HCT116 (cell line): ENCODE data around the gene ROGDI. TPM values are rescaled to one million over a fixed set of nuclear protein-coding genes. Genes with fewer than 3 reads are reported as not detected.
A peak's percentile ranks its signal among the peaks of the same experiment; 100 is the strongest.

Experiments
- ATAC-seq: fragments of 200-7000 bp; cut with Tn5 transposase; 2 replicates; pipeline ENCODE4 v1.9.1; 2020; ENCODE audit warnings: mild to moderate bottlenecking, moderate library complexity
- BruUV-seq: library from RNA; stranded (reverse); fragments of 400-500 nt; replicated peaks from 2 replicates; lab custom pipeline; 2021; lab: Mats Ljungman, UMichigan
- CTCF ChIA-PET: fragments of 300-600 bp; sonication (Branson Sonifier 250); formaldehyde crosslinking; loops from one replicate; lab custom pipeline; 2021; ENCODE audit warnings: antibody characterized with exemption; lab: Charles Lee
- POLR2A ChIA-PET: fragments of 300-600, 350-600 bp; sonication (Branson Sonifier 250); formaldehyde crosslinking; loops from one replicate; lab custom pipeline; 2021; ENCODE audit warnings: antibody characterized with exemption; lab: Charles Lee
- RAD21 ChIA-PET, 2 experiments: fragments of 300-600 bp; sonication (Branson Sonifier 250); formaldehyde crosslinking; loops; one replicate each; lab custom pipeline; 2023; ENCODE audit warnings: low total read pairs in 2 of 2; ENCODE audit not compliant: uncharacterized antibody in 2 of 2, unreplicated experiment in 2 of 2, low non-redundant PET in 1 of 2; lab: Charles Lee
- DNase-seq: peaks from one replicate; pipeline ENCODE4 v3.0.0-alpha.2; 2010; ENCODE audit warnings: low read depth, low spot score
- H2AFZ ChIP-seq: fragments of 200-600 bp; shearing (Covaris generic), sonication (generic); 2 replicates; pipeline ENCODE4 v1.6.1; 2017; ENCODE audit warnings: low read depth, mixed run types, mixed read lengths, antibody characterized with exemption, low read length; ENCODE audit not compliant: poor library complexity, severe bottlenecking
- H3K27ac ChIP-seq: 2 replicates; pipeline ENCODE4 v1.5.1; 2012; ENCODE audit warnings: low read depth, low read length
- H3K27me3 ChIP-seq: fragments of 200-600 bp; sonication (generic); 2 replicates; pipeline ENCODE4 v1.6.1; 2016; ENCODE audit warnings: mixed run types, low read length, mixed read lengths; ENCODE audit not compliant: insufficient read depth
- H3K36me3 ChIP-seq, 2 experiments: fragments of 200-500 bp in 1 of 2; fragments of 200-600 bp in 1 of 2; sonication (Bioruptor generic) in 1 of 2; sonication (generic) in 1 of 2; 2 replicates each; pipeline versions ENCODE4 v1.5.1 to v1.6.1; 2014 to 2016; ENCODE audit warnings: low read length in 2 of 2, inconsistent platforms in 1 of 2, mixed read lengths in 1 of 2, mixed run types in 1 of 2; ENCODE audit not compliant: insufficient read depth in 2 of 2, control insufficient read depth in 1 of 2
- H3K4me1 ChIP-seq, 2 experiments: fragments of 200-600 bp in 1 of 2; sonication (generic) in 1 of 2; 2 replicates each; pipeline versions ENCODE4 v1.5.1 to v1.6.1; 2012 to 2017; ENCODE audit warnings: low read length in 2 of 2, inconsistent platforms in 1 of 2, mild to moderate bottlenecking in 1 of 2, mixed read lengths in 1 of 2, mixed run types in 1 of 2, moderate library complexity in 1 of 2; ENCODE audit not compliant: insufficient read depth in 2 of 2, control insufficient read depth in 1 of 2
- H3K4me2 ChIP-seq: fragments of 200-600 bp; sonication (generic); 2 replicates; pipeline ENCODE4 v1.6.1; 2017; ENCODE audit warnings: mixed run types, low read length, mixed read lengths
- H3K4me3 ChIP-seq, 2 experiments: fragments of 200-600 bp in 1 of 2; sonication (generic) in 1 of 2; replicated peaks in 1 of 2; 2 replicates each; pipeline ENCODE4 v1.5.1; 2011 to 2016; ENCODE audit warnings: low read length in 2 of 2, control low read depth in 1 of 2, low read depth in 1 of 2, mild to moderate bottlenecking in 1 of 2, mixed read lengths in 1 of 2, mixed run types in 1 of 2
- H3K79me2 ChIP-seq: fragments of 200-600 bp; sonication (generic); 2 replicates; pipeline ENCODE4 v1.6.1; 2017; ENCODE audit warnings: mild to moderate bottlenecking, mixed run types, low read length, moderate library complexity, mixed read lengths; ENCODE audit not compliant: insufficient read depth
- H3K9ac ChIP-seq: fragments of 200-600 bp; sonication (generic); 2 replicates; pipeline ENCODE4 v1.6.1; 2016; ENCODE audit warnings: low read length, mixed read lengths
- H3K9me2 ChIP-seq: fragments of 200-600 bp; sonication (generic), shearing (Covaris generic); 2 replicates; pipeline ENCODE4 v1.6.1; 2017; ENCODE audit warnings: mixed run types, mild to moderate bottlenecking, moderate library complexity; ENCODE audit not compliant: insufficient read depth
- H3K9me3 ChIP-seq, 2 experiments: fragments of 200-500 bp in 1 of 2; fragments of 200-600 bp in 1 of 2; sonication (Bioruptor generic) in 1 of 2; sonication (generic) in 1 of 2; 2 replicates each; pipeline ENCODE4 v1.6.1; 2014 to 2017; ENCODE audit warnings: low read length in 2 of 2, mixed read lengths in 2 of 2, inconsistent platforms in 1 of 2, low read depth in 1 of 2, mild to moderate bottlenecking in 1 of 2, mixed run types in 1 of 2, moderate library complexity in 1 of 2; ENCODE audit not compliant: control insufficient read depth in 1 of 2, insufficient read depth in 1 of 2
- H4K20me1 ChIP-seq: fragments of 200-600 bp; sonication (generic), shearing (Covaris generic); 2 replicates; pipeline ENCODE4 v1.6.1; 2017; ENCODE audit warnings: mixed run types, mild to moderate bottlenecking, moderate library complexity; ENCODE audit not compliant: insufficient read depth
- ATF3 ChIP-seq: IDR thresholded peaks from 2 replicates; pipeline ENCODE4 v1.6.1; 2012
- CBX3 ChIP-seq: IDR thresholded peaks from 2 replicates; pipeline ENCODE4 v1.6.1; 2012; ENCODE audit warnings: low read depth
- CEBPB ChIP-seq: IDR thresholded peaks from 2 replicates; pipeline ENCODE4 v1.6.1; 2012; ENCODE audit warnings: low read depth
- CTCF ChIP-seq, 3 experiments: fragments of 200-600 bp in 1 of 3; sonication (generic) in 1 of 3; IDR thresholded peaks in 2 of 3; conservative IDR thresholded peaks in 1 of 3; 2 replicates each; pipeline ENCODE4 v1.5.1; 2012 to 2017; ENCODE audit warnings: low read depth in 2 of 3, low read length in 2 of 3, antibody characterized with exemption in 1 of 3, borderline replicate concordance in 1 of 3, control low read depth in 1 of 3, mild to moderate bottlenecking in 1 of 3, mixed read lengths in 1 of 3, mixed run types in 1 of 3, moderate library complexity in 1 of 3; ENCODE audit not compliant: insufficient read depth in 1 of 3
- EGR1 ChIP-seq: IDR thresholded peaks from 2 replicates; pipeline ENCODE4 v1.6.1; 2012; ENCODE audit warnings: low read depth
- ELF1 ChIP-seq: IDR thresholded peaks from 2 replicates; pipeline ENCODE4 v1.6.1; 2012; ENCODE audit warnings: low read depth, borderline replicate concordance
- EZH2 ChIP-seq: fragments of 200-600 bp; sonication (generic); IDR thresholded peaks from 2 replicates; pipeline ENCODE4 v1.6.1; 2017; ENCODE audit warnings: antibody characterized with exemption, mixed run types
- EZH2phosphoT487 ChIP-seq: fragments of 200-600 bp; IDR thresholded peaks from 2 replicates; pipeline ENCODE4 v1.6.1; 2018; ENCODE audit warnings: antibody characterized with exemption, borderline replicate concordance
- FOSL1 ChIP-seq: IDR thresholded peaks from 2 replicates; pipeline ENCODE4 v1.6.1; 2012; ENCODE audit warnings: low read depth
- MAX ChIP-seq: IDR thresholded peaks from 2 replicates; pipeline ENCODE4 v1.6.1; 2012
- POLR2A ChIP-seq: IDR thresholded peaks from 2 replicates; pipeline ENCODE4 v1.7.0; 2011; ENCODE audit warnings: borderline replicate concordance; ENCODE audit not compliant: insufficient read depth, insufficient read length; ENCODE audit errors: extremely low read depth
- POLR2AphosphoS5 ChIP-seq: IDR thresholded peaks from 2 replicates; pipeline ENCODE4 v1.6.1; 2011; ENCODE audit warnings: mild to moderate bottlenecking, low read depth, low read length, moderate library complexity
- RAD21 ChIP-seq: IDR thresholded peaks from 2 replicates; pipeline ENCODE4 v1.6.1; 2012; ENCODE audit warnings: low read depth, mild to moderate bottlenecking
- SIN3A ChIP-seq: IDR thresholded peaks from 2 replicates; pipeline ENCODE4 v1.6.1; 2012; ENCODE audit warnings: low read depth
- SP1 ChIP-seq: IDR thresholded peaks from 2 replicates; pipeline ENCODE4 v1.6.1; 2012; ENCODE audit warnings: low read depth
- TCF7L2 ChIP-seq: IDR thresholded peaks from 2 replicates; pipeline ENCODE4 v1.7.0; 2011; ENCODE audit warnings: borderline replicate concordance, inconsistent platforms; ENCODE audit not compliant: insufficient read depth, insufficient read length; ENCODE audit errors: extremely low read depth
- YY1 ChIP-seq: IDR thresholded peaks from 2 replicates; pipeline ENCODE4 v1.6.1; 2011; ENCODE audit warnings: low read length, low read depth, moderate library complexity, mild to moderate bottlenecking; ENCODE audit not compliant: insufficient replicate concordance; ENCODE audit errors: extremely low read depth
- ZBTB33 ChIP-seq: IDR thresholded peaks from 2 replicates; pipeline ENCODE4 v1.6.1; 2011; ENCODE audit warnings: mild to moderate bottlenecking, low read length, moderate library complexity; ENCODE audit not compliant: insufficient replicate concordance; ENCODE audit errors: extremely low read depth
- ZFX ChIP-seq: fragments of 450-650 bp; IDR thresholded peaks from 2 replicates; pipeline ENCODE4 v1.6.1; 2017
- intact Hi-C: fragments of 100-400 bp; cut with micrococcal nuclease; formaldehyde crosslinking; loops from 2 replicates; pipeline ENCODE4 v1.10.0; 2022
- total RNA-seq: library from RNA; stranded (reverse); gene quantifications from one replicate; pipeline ENCODE4 v1.2.1, GENCODE V29; 2021; ENCODE audit not compliant: unreplicated experiment

Gene ROGDI
- total RNA-seq, 1 experiment from 2014 or later, result 20.1 TPM

GRCh38 chr16:4802659-4803287, 340 bp upstream of the ROGDI start:
- Histone ChIP-seq H4K20me1 (no peaks in the 10 kb centered on the region), H3K4me3 (peak overlapping the region; percentile 60 to 62), H3K27me3 (no peaks in the 10 kb centered on the region), H3K9me2 (no peaks in the 10 kb centered on the region), H3K4me2 (peak overlapping the region; percentile 97), H3K36me3 (peaks cover 9 to 13% of the 10 kb centered on the region in 2 experiments; a peak in 3 of 4 replicates), H3K9ac (peak overlapping the region; percentile 76), H3K79me2 (no peaks in the 10 kb centered on the region), H2AFZ (peak overlapping the region; percentile 66), H3K27ac (peak overlapping the region; percentile 89), H3K4me1 (peaks cover 13 to 20% of the 10 kb centered on the region in 2 experiments), H3K9me3 (no peaks in the 10 kb centered on the region)
- POLR2A ChIA-PET, result interaction anchor here (0.6 to 1.6 kb wide), 4 partner anchors 10 to 142 kb away, joined by 3 to 6 read pairs (median 4); partner anchors contain the start of genes ANKS3 and DNAAF8
- RAD21 ChIA-PET, result interaction anchor here (1.2 to 1.5 kb wide), 2 partner anchors 34 to 35 kb away, joined by 3 read pairs; partner anchors contain the start of gene ZNF500 (in 1 of the 2)
- CTCF ChIA-PET, result interaction anchor here (1.0 kb wide), 1 partner anchor 240 kb away, joined by 3 read pairs; no protein-coding TSS in a partner anchor
- ATAC-seq (peak; percentile 91), DNase-seq (peak; percentile 72)
- BruUV-seq, result no TSS peak
- intact Hi-C loops, result loop anchor here (1.0 kb wide), 1 partner anchor 68 kb away; the partner anchor contains the start of genes ANKS3 and DNAAF8
- peak; percentile 90 for TF ChIP-seq SP1
- no peak for TF ChIP-seq RAD21
- TF ChIP-seq TCF7L2, result peak; percentile 11
- no peak for TF ChIP-seq EGR1
- no peak for TF ChIP-seq ATF3
- TF ChIP-seq SIN3A, result no peak
- TF ChIP-seq EZH2phosphoT487, result no peak
- peak; percentile 17 for TF ChIP-seq POLR2A
- no peak for TF ChIP-seq ZFX
- no peak for TF ChIP-seq CTCF (IDR thresholded peaks at IDR 0.05 in 2 of 3, conservative IDR thresholded peaks at IDR 0.05 in 1 of 3; ENCODE audit: borderline replicate concordance in 1 of 3, insufficient read depth in 1 of 3, low read depth in 2 of 3, low read length in 2 of 3)
- TF ChIP-seq EZH2, result no peak
- TF ChIP-seq POLR2AphosphoS5, result peak; percentile 25; the same call in 1 of the 2 replicates
- TF ChIP-seq YY1, result no peak
- TF ChIP-seq FOSL1, result no peak
- TF ChIP-seq MAX, result no peak
- TF ChIP-seq CEBPB, result no peak
- no peak for TF ChIP-seq ELF1
- no peak for TF ChIP-seq CBX3
- no peak for TF ChIP-seq ZBTB33
